DLD1 (cell line): Measurements from ENCODE around the gene RTN4R.

ENCODE experiments used
- in situ Hi-C: cut with HindIII; loops from 2 replicates; pipeline ENCODE4 v1.10.0; 2017; ENCODE audit warnings: low sequenced_read_pairs

RTN4R gene

DNA sequence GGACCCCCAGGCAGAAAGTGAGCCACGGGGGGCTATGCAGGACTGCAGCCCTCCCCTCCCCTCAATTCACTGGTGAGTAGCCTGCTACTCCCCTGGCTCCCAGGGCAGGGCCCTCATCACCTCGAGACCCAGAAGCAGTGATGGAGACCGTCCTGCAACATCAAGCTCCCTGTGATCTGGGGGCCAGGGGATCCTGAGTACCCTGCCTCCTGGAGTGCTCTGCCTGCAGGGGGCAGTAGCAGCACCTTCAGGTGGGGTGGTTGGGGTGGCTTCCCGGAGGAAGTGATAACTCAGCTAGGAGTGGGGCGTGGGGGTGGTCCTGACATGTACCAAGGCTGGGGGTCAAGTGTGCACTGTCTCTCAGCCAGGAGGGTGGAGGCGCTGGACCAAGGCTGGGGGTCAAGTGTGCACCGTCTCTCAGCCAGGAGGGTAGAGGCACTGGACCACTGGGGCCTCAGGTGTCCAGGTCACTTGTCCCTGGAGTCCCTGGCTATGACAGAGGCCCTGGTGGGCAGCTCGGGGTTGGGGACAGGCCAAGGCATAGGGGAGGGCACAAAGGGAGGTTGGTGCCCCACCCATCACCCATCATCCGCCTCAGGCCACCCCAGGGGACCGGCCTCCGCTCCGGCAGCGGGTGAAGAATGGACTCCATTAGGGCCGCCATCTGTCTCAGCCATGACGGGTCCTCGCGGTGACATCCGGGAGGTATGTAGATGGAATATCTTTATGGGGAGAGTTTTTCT, 9.4 kb downstream of the RTN4R start:
- in situ Hi-C loops = no loop called here

DNA sequence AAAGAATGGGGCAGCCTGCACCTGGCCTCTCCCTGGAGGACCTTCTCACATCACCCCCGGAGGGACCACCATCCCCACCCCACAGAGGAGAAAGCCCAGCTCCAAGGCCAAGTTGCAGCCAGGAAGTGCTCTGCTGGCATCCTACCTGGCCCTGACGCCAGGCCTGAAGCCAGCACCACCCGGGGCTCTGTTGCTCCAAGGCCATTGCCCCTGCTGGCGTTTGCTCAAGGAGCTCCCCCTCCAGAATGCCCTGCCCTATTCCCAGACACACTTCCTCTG, 10.2 kb downstream of the RTN4R start:
- in situ Hi-C loops = no loop called here

DNA sequence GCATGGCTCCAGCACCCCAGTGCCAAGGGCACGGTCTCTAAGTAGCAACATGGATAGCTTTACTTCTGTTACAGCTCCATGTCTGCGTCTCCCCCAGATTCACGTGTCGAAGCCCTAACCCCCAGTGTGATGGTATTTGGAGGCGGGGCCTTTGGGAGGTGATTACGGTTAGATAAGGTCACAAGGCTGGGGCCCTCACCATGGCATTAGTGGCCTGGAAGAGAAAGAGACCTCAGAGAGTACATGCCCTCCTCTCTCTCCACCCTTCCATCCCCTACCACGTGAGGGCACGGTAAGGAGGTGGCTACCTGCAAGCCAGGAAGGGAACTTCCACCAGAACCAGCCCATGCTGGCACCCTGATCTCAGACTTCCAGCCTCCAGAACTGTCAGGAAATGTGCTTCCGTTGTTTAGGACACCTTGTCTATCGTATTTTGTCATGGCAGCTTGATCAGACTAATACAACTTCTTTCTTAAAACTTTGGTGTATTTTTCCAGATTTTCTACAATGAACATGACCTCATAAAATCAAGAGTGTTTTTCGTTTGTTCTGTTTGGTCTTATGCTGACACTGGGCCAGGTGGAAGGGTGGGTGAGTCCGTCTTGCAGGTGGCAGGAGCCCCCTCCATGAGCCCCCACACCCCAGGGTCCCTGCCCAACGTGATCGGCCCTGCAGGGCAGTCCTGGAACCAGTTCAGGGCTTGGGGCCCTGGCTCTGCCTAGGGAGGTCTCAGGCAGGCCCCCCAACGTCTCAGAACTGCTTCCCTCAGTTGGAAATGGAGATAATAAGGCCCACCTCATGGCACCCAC, 10.7 kb downstream of the RTN4R start:
- in situ Hi-C loops = no loop called here

DNA sequence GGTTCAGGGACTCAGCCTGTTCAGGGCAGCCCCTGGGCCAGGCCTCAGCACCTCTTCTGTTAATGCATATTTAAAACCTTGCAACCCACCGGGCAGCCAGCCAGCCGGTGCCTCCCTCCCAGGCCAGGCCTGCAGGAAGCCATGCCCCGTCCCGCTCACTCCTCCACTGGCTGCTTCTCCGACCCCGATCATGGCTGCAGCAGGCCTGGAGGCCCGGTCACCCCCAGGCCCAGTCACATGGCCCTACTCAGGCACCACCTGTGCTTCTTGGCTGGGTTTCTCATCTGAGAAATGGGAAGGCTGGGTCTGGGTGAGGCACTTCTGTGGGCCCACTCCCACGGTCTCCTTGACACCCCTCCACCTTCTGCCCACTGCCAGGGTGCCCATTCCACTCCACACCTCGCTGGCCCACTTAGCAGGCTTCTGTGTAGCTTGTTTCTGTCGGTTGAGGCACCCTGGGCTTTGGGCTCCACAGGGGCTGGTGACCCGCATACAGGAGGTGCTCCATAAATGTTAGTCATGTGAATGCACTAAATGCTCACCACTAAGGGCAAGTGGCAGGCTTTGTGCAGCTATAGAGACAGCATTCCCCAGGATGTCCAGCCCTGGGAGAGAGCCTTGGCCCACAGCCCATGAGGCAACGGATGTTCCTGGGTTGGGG, 11.4 kb downstream of the RTN4R start:
- in situ Hi-C loops = no loop called here

DNA sequence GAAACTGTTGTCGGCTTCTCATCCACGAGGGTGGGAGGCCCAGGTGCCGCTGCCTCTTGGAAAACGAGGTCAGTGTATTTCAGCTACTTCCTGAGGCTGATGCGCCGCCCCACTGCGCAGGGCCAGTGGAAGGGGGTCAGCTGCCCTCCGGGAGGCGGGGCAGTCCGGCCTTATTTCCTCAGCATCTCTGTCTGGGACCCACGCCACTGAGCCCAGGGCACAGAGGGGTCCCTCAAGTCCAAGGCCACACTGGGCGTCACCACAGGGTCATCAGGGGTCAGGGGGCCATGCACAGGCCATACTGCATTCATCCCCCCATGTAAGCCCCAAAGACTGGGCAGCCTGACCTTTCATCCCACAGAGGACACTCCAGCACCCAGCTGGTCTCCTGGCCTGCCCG, 12.1 kb downstream of the RTN4R start:
- in situ Hi-C loops = no loop called here

DNA sequence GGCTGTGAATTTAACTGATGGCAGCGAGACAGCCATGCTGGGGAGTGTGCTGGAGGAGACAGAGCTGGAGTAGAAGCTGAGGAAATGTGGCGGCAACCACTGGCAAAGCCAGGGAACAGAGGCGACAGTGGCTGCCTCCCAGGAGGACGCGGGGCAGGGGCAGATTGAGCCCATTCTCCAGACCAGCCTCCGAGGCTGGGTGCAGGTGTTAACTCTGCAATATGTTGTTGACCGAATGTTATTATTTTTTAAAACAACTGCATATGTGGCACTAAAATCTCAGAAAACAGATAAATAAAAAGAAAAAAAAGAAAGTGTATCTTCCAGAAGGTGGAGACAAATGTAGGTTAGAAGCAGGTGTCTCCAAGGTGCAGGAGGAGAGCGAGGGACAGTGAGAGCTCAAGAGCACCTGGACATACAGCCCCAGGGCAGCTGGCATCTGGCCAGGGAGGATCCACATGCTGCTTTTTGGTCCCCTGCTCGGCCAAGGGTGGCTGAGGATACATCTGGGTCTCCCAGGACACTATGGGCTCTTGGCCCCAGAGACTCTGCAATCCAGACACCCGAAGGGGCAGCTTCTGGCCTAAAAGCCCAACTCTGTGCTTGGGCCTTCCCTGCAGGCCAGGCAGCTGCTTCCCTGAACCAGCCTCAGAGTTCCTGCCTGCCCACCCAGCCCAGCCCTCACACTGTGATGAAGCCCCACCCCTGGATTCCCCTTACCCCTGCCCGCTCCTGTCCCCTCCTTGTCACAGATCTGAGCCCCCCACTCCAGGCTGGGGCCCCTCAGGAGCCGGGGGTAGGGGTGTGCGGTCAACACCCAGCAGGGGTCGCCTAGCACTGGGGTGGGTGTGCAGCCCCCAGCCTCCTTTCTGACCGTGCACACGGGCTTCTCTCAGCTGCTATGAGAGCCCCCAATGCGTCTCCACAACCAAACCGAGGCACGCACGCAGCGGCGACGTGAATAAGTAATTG, 12.9 kb downstream of the RTN4R start:
- in situ Hi-C loops = no loop called here

DNA sequence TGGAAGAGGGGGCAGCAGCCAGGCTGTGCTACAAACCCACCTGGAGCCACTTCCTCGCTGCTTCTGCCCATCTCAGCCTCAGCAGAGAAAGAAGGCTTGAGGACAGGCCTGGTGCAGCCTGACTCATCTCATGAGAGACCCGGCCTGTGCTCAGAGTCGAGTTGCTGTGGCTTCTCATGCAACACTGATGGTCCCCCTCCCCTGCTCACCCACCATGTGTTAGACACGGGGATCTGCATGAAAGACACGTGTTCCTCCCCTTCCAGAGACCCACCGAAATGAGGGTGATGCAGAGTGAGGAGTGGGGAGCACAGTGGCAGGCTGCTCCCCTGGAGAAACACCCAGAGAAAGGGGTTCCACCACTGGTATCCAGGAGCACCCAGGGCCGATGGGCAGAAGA, 15.0 kb downstream of the RTN4R start:
- in situ Hi-C loops = no loop called here

DNA sequence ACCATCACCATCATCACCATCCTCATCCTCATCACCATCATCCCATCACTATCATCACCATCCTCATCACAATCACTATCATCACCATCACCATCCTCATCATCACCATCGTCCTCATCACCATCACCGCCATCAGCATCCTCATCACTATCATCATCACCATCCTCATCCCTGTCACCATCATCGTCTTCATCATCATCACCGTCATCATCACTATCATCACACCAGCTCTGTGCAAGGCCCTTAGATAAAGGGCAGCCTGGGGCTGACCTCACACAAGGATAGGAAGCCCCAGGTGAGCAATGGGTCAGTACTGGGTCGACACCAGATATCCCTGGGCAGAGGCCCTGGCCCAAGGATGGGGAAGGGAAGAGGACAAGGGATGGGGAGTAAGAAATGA, 16.1 kb downstream of the RTN4R start:
- in situ Hi-C loops = no loop called here

DNA sequence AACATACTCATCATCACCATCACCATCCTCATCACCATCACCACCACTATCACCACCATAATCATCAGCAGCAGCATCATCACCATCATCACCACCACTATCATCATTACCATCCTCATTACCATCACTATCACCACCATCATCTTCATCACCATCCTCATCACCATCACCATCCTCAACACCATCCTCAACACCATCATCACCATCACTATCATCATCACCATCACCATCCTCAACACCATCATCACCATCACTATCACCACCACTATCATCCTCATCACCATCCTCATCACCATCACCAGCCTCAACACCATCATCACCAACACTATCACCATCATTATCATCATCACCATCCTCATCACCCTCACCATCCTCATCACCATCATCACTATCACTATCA, 16.6 kb downstream of the RTN4R start:
- in situ Hi-C loops = no loop called here

DNA sequence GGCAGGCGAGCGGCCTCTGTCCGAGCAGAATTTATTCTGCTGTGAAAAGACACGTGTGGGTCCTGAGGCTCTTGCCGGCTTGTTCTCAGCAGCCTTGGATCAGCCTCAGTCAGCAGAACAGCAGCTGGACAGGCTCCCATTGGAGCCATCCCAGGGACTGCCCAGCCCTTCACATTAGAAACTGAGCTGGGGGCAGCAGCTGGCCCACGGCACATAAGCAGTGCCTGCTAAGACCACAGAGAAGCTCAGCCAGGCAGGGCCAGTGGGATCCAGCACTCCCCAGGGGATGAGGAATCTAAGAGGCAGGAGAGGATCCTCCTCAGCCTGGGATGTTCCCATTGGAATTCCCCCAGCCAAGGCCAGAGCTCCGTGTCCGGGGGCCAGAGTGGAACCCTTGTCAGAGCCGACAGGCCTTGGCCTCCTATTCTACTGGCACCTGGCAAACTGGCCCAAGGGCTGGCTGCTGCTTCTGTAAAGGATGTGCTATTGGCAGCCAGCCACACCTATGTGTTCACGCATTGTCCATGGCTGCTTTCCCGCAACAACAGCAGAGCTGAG, 18.2 kb downstream of the RTN4R start:
- in situ Hi-C loops = no loop called here

DNA sequence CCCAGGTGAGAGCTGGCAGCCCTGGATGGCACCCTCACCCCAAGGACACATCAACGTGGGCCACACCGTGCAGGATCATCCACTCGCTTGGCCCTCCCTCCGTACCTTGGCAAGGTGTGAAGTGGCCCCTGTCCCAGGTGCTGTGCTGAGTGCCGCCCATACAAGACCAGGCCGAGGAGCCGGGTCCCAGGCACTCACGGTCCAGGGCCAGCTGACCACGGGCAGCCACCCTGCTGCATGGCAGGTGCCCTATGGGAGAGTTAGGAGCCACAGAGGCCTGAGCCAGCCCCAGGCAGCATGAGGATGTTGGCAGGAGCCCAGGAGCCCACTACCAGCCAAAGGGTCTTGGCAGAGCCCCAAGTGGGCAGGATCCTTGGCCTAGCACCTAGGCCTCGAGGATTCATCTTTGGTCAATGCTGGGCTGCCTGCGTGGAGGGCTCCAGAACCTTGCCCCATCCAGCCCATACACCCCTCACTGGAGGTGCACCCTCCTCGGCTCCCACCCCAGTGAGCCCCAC, 19.6 kb downstream of the RTN4R start:
- in situ Hi-C loops = no loop called here

DNA sequence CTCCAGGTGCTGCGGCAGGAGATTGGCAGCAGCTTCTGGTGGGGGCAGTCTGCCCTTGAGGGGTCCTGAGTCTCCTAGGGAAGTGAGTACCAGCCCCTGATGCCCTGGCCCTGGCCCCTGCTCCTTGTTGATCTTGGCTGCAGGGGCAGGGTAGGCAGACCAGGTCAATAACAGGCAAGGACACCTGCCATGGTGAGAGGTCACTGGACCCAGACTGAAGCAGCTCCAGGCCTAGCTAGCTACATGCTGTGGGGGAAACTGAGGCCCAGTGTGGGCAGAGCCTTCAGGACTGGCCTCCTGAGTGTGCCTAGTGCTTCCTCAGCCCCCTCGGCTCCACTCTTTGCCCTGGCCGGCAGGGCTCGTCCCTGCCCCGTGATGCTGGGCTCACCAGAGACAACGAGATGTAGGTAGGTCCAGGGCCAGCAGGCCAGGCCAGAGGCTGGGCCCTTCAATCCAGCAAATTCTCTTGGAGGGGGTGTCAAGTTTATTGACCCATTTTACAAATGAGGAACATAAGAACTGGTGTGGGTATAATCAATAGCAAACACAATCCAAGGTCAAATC, 20.4 kb downstream of the RTN4R start:
- in situ Hi-C loops = no loop called here

DNA sequence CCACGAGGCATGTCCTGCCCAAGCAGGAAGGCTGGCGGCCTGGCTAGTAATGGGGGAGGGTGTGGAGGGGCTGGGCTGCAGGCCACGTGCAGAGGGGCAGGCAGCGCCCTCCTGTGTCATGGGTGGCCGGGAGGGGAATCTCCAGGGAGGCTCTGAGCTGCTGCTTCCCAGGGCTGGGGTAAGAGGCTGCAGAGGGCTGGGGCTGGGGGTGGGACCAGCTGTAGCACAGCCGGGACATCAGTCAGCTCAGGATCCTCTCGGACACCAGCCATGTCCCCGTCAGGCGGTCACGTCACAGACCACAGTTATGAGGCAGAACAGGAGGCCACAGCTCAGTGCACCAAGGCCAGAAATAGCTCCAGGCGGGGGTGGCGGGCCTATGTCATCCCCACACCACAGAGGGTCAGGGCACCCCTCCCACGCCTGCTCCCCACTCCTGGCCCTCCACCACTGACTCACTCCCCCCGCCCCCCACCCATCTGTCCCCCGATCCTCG, 21.1 kb downstream of the RTN4R start:
- in situ Hi-C loops = no loop called here

DNA sequence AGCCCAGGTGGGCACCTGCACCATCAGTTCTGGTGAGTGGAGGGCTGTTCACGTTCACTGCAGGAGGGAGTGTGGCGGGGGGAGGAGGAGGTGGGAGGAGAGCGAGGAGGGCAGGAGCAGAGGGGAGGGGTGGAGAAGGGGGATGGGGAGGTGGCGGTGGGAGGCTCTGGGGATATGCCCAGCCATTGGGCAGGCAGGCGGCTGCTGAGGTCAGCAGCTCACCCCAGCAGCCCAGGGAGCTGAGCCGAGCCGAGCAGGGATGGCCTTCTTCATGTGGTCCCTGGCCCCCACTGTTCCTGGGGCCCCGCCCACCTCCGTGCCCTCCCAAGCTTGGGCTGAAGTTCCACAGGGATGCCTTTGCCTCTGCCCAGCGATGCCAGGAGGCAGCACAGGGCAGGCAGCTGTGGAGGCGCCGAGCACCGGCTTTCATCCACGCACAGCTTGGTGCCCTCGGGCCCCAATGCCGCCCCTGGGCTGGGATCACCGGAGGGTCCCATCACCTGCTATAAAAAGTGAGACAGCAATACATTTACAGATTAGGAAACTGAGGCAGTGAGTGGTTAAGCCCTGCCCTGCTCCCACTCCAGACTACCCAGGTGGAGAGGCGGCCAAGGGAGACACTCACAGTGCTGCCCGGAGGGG, 21.6 kb downstream of the RTN4R start:
- in situ Hi-C loops = no loop called here

DNA sequence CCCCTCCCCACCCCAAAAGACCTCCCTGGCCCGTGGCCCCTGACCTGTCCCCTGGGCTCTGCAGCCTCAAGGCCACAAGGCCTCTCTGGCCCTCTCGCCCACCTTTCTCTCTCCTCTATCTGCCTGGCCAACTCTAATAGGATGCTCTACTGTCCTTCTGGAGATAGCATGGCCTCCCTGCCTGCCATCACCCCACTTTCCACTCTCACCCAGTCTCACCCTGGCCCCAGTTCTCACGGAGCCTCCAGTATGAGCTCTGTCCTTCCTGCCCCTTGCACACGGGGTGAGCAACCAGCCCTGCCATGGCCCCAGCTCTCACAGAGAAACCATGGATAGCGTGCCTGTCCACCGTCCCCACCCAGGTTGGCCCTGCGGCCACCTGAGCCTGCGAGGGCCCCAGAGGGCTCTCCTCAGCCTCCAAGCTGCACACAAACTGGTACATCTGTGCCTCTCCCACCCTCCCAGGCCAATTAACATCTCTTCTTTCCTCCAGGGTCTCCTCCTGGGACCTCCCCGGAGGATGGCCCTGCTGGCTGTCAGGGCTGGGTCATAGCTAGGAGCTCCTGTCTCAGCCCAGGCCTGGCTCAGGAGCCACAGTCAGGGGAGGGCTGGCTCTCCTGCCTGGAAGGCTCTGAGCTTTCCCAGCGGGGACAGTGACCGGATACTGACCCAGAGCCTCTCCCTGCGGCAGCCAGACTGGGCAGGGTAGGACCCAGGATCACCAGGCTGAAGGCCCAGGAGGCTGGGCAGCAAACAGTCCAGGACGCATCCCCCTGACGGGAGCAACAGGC, 22.3 kb downstream of the RTN4R start:
- in situ Hi-C loops = no loop called here

DNA sequence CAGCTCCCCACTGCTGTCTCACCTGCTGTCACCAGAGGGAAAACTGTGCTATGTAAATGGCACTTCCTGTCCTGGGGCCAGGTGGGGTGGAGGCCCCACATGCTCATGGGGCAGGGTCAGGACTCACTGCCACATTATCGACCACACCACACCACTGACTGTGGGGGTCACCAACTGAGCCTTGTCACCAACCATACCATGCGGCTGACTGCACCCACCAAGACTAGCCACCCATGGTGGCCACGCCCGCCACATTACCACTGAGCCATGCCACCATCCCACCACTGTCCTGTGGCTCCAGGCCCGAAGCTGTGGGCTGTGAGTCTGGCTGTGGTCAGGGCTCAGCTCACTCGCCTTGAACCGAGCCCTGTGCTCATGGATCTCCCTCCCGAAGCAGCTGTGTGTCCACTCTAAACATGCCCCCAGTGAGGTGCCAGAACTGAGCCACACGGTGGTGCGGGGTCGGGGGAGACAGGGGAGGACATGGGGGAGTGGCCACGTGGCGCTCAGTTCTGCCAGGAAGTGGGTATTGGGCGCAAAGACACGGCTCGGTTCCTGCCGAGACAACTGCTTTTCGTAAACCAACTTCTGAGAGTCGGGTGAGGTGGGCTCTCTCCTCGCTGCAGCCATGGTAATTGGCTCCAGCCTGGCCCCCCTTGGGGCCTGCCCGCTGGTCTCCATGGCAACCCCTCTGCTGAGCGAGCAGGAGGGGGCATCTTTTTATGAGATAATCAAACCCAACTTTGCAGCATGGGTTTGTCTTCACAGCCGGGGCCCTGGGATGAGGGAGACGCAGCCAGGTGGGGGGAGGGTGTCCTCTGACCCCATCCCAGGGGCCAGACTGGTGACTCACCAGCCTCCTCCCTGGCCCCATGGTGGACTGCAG, 23.2 kb downstream of the RTN4R start:
- in situ Hi-C loops = no loop called here

DNA sequence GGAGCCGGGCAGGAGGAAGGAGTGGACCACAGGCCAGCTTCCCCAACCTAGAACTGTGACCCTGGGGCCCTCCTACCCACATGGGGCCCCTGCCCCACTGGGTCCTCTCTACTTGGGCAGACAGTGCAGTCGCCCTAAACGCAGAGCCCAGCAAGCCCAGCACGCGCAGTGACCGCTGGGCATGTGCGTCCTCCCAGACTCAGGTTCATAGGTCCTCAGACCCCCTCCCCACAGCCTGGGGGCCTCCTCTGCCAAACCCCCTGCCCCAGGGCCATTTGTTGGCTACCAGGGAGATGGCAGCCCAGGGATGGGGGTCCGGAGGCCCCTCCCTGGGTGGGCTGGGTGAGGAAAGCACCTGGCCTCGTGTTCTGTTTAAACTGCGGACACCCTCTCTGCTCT, 23.9 kb downstream of the RTN4R start:
- in situ Hi-C loops = no loop called here
